Activated T-cell treated with anti-CD3 and anti-CD28 coated beads, Interleukin-2, amount 50 U/mL, for 72 hours (primary cell): ENCODE results near the gene AMER2. TPM values are rescaled to one million over a fixed set of nuclear protein-coding genes. Genes with fewer than 3 reads are reported as not detected.

Source experiments
- ATAC-seq, 2 donors: fragments of 150-1000 bp; cut with Tn5 transposase; replicated peaks in 1 of 2; 2 replicates each; pipeline ENCODE4 v1.10.0; 2021; ENCODE audit warnings: moderate library complexity in 2 of 2, mild to moderate bottlenecking in 1 of 2
- DNase-seq, 2 donors: peaks; one replicate each; pipeline ENCODE4 v3.0.0; 2021 to 2022; ENCODE audit warnings: mixed read lengths in 1 of 2
- H3K27ac Mint-ChIP-seq: one replicate; pipeline ENCODE4 v1.8.0; 2022; ENCODE audit warnings: mild to moderate bottlenecking, moderate library complexity, mixed read lengths
- H3K27me3 Mint-ChIP-seq: one replicate; pipeline ENCODE4 v1.8.0; 2022; ENCODE audit warnings: low read depth, mixed read lengths
- H3K36me3 Mint-ChIP-seq, 2 donors: one replicate each; pipeline ENCODE4 v1.8.0; 2022; ENCODE audit warnings: mixed read lengths in 2 of 2, mild to moderate bottlenecking in 1 of 2; ENCODE audit not compliant: insufficient read depth in 2 of 2
- H3K4me1 Mint-ChIP-seq: one replicate; pipeline ENCODE4 v1.8.0; 2022; ENCODE audit warnings: low read depth, mixed read lengths
- H3K4me3 Mint-ChIP-seq, 2 donors: one replicate each; pipeline ENCODE4 v1.8.0; 2022; ENCODE audit warnings: mild to moderate bottlenecking in 2 of 2, mixed read lengths in 2 of 2, moderate library complexity in 2 of 2
- H3K9me3 Mint-ChIP-seq, 2 donors: one replicate each; pipeline ENCODE4 v1.8.0; 2022; ENCODE audit warnings: mixed read lengths in 2 of 2
- total RNA-seq, 2 donors: library from RNA; stranded (reverse); gene quantifications; one replicate each; pipeline ENCODE4 v1.2.3, GENCODE V29; 2022

AMER2 gene, protein sequence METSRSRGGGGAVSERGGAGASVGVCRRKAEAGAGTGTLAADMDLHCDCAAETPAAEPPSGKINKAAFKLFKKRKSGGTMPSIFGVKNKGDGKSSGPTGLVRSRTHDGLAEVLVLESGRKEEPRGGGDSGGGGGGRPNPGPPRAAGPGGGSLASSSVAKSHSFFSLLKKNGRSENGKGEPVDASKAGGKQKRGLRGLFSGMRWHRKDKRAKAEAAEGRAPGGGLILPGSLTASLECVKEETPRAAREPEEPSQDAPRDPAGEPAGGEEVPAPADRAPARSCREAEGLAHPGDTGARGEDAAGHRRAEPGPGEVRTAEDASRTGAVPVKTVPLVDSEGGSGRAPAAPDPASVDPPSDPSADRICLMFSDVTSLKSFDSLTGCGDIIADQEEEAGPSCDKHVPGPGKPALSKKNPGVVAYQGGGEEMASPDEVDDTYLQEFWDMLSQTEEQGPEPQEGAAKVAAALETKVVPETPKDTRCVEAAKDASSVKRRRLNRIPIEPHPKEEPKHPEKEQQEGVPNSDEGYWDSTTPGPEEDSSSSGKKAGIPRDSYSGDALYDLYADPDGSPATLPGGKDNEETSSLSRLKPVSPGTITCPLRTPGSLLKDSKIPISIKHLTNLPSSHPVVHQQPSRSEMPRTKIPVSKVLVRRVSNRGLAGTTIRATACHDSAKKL
- under 1 TPM in 1 of 2 donors, not detected in 1; 0.02 TPM for total RNA-seq

DNA sequence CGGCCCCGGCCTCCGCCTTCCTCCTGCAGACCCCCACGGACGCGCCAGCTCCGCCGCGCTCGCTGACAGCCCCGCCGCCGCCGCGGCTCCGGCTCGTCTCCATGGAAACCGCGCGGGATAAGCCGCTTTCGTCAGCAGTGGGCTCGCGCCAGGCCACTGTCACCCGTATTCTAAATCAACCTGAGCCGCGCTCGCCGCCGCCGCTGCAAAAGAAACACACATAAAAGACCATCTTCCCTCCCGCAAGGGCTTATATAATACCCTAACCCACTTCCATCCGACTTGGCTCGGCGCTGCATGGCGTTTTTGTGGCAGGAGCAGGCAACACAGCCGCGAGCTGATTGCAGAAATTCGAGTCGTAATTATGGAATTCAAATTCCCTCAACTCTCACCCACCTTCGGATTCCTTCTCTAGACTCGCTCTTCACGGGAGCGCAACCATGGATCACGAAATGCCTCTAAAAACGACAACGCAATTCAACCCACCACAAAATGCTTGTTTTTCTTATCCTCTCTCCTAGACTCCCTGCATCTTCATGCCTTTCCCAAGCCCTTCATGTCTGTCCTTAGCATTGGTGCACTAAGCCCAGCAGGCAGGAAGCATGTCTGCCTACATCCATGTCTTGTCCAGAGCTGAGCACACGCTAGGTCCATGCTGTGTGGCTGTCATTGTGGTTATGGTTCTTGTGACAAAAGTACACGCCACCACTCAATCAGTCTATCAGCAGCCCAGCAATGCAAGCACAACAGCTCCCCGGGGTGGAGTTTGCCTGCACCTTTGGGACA is at the start of gene AMER2:
AMER2 (minus strand) TSS at position 772 of the 786 bp plus-strand sequence; CDS start at position 103, 669 bp downstream.
- Mint-ChIP-seq H3K27me3 (peaks cover 73% of the 10 kb centered on the region), H3K4me1 (peaks cover 12% of the 10 kb centered on the region)
- ATAC-seq, result peak in 1 of 2 donors; percentile 30

DNA sequence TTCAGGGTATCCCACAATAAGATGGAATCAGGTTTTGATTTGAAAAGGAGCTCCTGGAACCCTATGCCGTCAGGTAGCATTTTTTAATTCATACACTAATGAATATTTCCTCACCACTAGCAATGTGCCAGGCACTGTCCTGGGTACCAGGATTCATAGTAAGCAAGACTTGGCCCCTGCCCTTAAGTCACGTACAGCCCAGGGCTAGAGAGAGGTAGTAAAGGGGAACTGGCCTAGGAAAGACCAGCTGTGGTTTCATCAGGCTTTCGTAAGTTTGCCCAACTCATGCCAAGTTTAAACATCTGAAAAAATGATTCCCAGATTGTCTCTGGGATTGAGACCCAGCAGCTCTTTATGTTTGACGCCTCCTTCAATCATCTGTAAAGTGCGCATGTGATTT is 45.9 kb upstream of the AMER2 start:
- peaks cover 12% of the 10 kb centered on the region for H3K27me3 Mint-ChIP-seq
- DNase-seq (no peak), ATAC-seq (no peak)
- no peak overlapping the region for H3K4me3 Mint-ChIP-seq
- no peaks in the 10 kb centered on the region for H3K9me3 Mint-ChIP-seq
- no peaks in the 10 kb centered on the region for H3K36me3 Mint-ChIP-seq
- H3K27ac Mint-ChIP-seq, result no peak overlapping the region
- H3K4me1 Mint-ChIP-seq, result no peaks in the 10 kb centered on the region

More for the DNA sequence above, at the start of gene AMER2:
- H3K36me3 Mint-ChIP-seq, result peaks cover 3 to 6% of the 10 kb centered on the region in 2 donors
- peak; percentile 16 to 17 for DNase-seq
- H3K4me3 Mint-ChIP-seq, result peak within 1 kb of the TSS; percentile 77 to 81
- peak within 1 kb of the TSS; percentile 20 for H3K27ac Mint-ChIP-seq
- no peaks in the 10 kb centered on the region for H3K9me3 Mint-ChIP-seq

DNA sequence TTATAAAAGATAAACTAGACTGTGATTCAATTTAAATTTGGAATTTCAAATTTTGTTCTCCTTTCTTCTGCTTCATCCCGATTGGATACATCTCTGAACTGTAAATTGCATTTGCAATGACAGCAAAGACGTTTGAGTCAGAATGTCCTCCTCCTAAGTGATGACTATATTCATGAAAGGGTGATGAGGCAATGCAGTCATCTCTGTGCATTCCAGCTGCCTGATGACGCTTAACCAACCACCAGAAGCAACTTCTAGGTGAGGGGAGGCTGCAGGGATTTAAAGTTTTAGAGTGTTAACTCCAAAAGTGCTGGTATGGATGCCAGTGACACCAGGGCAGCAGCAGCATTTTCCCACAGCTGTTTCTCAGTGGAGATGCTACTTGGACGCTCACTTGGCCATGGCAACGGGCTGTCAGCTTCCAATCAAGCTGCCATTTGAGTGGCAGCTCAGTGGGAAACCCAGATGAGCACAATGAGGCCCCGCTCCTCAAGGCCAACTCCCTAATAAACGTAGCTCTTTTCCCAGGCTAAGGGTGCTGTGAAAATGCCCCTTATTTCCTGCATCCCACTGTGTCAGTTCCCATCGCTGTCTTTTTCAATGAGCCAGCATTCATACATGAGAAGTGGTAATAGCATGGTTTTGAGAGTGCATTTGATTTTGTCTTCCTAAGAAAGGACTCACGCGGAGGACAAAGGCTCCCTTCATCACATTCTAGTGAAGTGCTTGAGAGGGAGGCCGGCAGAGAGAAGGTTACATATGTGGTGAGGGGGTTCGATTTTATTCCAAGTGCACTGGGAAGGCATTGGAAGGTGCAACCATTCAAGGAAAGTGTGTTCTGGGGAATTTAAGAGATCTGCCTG is 45.2 kb upstream of the AMER2 start:
- Mint-ChIP-seq H3K4me3 (no peak overlapping the region), H3K4me1 (no peaks in the 10 kb centered on the region), H3K36me3 (no peaks in the 10 kb centered on the region), H3K27me3 (peaks cover 12% of the 10 kb centered on the region), H3K27ac (no peak overlapping the region), H3K9me3 (no peaks in the 10 kb centered on the region)
- DNase-seq (peak in 1 of 2 donors; percentile 7), ATAC-seq (peak; percentile 29 to 77)

DNA sequence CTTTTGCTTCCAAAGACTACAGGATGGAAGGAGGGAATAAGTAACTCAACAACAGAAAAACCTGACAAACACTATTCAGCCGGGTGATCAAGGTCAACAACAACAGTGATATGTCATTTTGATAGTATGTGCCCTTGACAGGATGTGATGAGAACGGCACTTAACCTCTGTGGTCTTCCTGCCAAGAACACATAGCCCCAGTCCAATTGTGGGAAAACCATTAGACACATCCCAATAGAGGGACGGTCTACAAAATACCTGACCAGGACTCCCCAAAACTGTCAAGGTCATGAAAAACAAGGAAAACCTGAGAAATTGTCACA is 43.1 kb upstream of the AMER2 start:
- Mint-ChIP-seq H3K36me3 (no peaks in the 10 kb centered on the region), H3K4me1 (no peaks in the 10 kb centered on the region), H3K27ac (no peak overlapping the region), H3K27me3 (peaks cover 12% of the 10 kb centered on the region), H3K4me3 (no peak overlapping the region), H3K9me3 (no peaks in the 10 kb centered on the region)
- no peak for ATAC-seq
- DNase-seq, result no peak

DNA sequence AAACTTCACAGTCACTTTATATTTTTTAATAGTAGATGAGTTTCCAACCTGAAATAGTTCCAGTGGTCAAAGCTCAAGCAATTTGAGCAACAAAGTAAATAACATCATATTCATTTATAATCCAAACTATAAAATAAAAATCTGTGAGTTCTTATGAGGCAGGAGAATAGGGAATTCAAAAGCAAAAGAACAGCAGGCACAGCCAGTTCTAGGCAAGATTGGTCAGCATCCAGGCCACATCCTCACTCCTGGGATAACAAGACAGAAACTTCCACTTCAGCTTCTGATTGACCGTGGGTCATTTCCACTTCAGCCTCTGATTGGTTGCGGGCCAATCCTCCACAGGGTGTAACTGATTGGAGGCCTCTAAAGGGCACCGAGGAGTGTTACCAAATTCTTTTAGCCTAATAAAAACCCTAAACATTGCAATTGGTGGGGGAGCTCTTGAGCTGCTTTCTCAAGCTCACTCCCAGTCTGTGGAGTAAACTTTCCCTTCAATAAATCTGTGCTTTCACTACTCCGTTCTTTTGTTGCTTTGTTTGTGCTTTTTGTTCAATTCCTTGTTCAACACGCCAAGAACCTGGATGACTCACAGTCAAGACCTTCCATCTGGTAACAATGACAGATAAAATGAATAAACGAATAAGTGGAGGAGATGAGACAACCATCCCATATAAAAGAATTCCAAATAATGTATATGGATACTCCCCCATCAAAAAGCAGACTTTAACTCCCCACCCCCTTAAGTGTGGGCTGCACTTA is 42.6 kb upstream of the AMER2 start:
- no peaks in the 10 kb centered on the region for H3K9me3 Mint-ChIP-seq
- H3K27ac Mint-ChIP-seq, result no peak overlapping the region
- ATAC-seq, result no peak
- no peak for DNase-seq
- H3K36me3 Mint-ChIP-seq, result no peaks in the 10 kb centered on the region
- H3K27me3 Mint-ChIP-seq, result peaks cover 12% of the 10 kb centered on the region
- no peak overlapping the region for H3K4me3 Mint-ChIP-seq
- H3K4me1 Mint-ChIP-seq, result no peaks in the 10 kb centered on the region

DNA sequence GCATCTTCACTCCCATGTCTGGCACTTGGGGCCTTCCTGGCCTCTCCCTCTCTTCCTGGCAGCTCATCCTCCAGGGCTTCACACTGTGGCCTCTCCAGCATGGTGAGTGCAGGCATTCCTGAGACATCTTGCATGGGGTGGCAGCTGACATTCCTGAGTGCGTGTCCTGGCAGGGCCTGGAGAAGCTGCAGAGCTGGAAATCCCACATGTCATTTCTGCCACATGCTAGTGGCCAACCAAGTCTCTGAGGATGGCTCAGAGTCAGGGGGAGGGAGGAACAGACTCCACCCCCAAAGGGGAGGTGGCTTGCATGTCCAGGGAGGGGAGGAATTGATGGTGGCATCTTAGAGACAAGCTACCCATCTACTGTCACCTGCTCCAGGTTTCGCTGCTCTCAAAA is 41.6 kb upstream of the AMER2 start:
- no peak overlapping the region for H3K4me3 Mint-ChIP-seq
- H3K4me1 Mint-ChIP-seq, result no peaks in the 10 kb centered on the region
- no peak overlapping the region for H3K27ac Mint-ChIP-seq
- ATAC-seq (no peak), DNase-seq (no peak)
- no peaks in the 10 kb centered on the region for H3K9me3 Mint-ChIP-seq
- H3K36me3 Mint-ChIP-seq, result no peaks in the 10 kb centered on the region
- H3K27me3 Mint-ChIP-seq, result peaks cover 12% of the 10 kb centered on the region

DNA sequence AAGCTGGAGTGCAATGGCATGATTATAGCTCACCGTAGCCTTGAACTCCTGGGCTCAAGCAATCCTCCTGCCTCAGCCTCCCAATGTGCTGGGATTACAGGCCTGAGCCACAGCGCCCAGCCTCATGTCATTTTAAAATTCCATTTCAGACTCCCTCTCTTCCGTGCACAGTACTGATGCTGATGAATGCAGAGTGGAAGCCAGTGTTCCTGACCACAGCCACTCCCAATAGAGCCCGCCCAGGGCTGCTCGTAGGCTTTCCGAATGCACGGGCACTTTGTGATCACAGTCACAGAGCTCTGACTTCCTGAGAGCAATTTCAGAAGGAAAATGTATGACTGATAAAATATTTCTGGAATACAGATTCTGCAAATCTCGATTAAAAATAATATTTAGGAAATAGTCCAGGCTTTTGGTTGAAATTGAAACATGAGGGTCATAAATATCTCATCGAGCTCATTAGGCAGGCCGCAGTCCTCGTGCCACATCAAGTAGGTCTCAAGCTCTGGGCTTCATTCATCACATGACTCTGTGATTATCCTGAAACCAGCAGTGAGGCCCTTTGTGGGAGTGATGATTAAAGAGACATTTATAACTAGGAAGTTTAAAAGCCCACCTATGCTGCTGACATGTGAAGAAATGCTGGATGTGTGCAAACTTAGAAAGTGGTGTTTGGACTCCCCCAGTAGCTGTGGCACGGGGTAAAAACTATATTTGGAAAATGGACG is 38.9 kb upstream of the AMER2 start:
- Mint-ChIP-seq H3K27me3 (peaks cover 6% of the 10 kb centered on the region), H3K4me3 (no peak overlapping the region), H3K27ac (no peak overlapping the region), H3K36me3 (no peaks in the 10 kb centered on the region), H3K9me3 (no peaks in the 10 kb centered on the region), H3K4me1 (no peaks in the 10 kb centered on the region)
- no peak for DNase-seq
- ATAC-seq, result no peak

DNA sequence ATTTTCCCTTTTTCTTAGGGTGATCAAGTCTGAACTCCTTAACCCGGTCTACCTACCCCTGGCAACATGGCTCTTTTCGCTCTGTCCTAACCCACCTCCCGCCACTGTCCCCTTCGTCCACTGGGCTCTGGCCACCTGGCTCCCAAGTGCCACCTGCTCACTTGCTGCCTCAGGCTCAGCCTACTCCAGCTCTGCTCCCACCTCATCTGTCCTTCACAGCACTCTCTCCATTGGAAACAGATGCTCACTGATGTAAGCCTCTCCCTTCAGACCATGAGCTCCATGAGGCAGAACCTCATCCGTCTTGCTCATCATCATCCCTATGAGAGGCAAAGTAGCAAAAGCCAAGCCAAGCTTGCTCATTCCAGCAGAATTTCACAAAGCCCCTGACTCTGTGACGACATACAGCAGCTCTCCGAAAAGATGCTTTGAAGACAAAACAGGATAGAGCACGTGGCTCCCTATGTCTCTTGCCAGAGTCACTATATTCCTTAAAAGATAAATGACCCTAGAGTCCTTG is 35.3 kb upstream of the AMER2 start:
- no peaks in the 10 kb centered on the region for H3K36me3 Mint-ChIP-seq
- H3K9me3 Mint-ChIP-seq, result no peaks in the 10 kb centered on the region
- DNase-seq, result no peak
- ATAC-seq, result no peak
- no peak overlapping the region for H3K27ac Mint-ChIP-seq
- H3K4me3 Mint-ChIP-seq, result no peak overlapping the region
- H3K4me1 Mint-ChIP-seq, result no peaks in the 10 kb centered on the region
- H3K27me3 Mint-ChIP-seq, result peaks cover 16% of the 10 kb centered on the region

DNA sequence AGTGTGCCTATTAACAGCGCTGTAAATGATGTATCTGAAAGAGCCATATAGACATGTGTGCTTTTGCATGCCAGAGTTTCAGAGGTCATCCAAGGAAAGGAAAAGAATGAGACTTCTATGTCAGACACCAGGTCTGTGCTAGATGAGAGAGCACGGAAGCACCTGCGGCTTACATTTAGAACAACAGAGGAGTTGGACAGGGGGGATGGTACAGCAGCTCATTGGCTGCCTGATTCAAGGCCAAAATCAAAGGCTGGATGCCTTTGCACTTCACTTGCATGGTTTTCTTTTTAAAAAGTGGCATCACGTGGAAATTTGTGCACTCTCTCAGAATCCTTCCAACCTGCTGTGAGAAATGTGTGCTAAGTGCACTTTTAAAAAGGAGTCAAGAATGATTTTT is 32.8 kb upstream of the AMER2 start:
- no peaks in the 10 kb centered on the region for H3K4me1 Mint-ChIP-seq
- no peak for DNase-seq
- H3K9me3 Mint-ChIP-seq, result no peaks in the 10 kb centered on the region
- H3K27ac Mint-ChIP-seq, result no peak overlapping the region
- H3K27me3 Mint-ChIP-seq, result peaks cover 16% of the 10 kb centered on the region
- H3K36me3 Mint-ChIP-seq, result no peaks in the 10 kb centered on the region
- ATAC-seq, result no peak
- H3K4me3 Mint-ChIP-seq, result no peak overlapping the region

DNA sequence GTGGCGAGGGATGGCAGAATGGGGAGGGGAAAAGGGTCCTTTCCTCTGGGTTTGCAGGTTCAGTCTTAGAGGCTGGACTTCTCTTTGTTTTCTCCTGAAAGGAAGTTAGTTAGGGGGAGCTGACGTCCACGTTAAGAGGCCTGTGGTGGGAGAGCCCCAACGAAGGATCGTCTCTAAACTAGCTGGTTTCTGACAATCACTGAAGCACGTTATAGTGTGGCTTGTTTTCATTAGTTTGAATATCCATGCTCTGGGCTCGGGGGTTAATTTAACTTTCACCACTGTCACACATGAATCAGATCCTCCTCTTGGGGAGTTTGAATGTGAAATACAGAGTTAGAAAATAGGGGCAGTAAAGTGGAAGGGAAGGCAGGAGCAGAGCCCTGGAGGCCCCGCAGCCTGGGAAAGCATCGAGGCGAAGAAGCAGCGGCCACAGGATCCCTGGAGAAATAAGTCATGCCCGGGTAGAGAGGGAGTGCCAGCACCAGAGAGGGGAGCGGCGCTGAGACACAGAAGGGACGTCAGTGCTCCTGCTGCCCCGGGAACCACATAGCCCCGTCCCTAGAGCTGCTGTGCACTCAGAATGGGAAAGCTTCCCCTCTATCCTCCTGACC is 31.1 kb upstream of the AMER2 start:
- no peaks in the 10 kb centered on the region for H3K4me1 Mint-ChIP-seq
- peaks cover 16% of the 10 kb centered on the region for H3K27me3 Mint-ChIP-seq
- no peaks in the 10 kb centered on the region for H3K9me3 Mint-ChIP-seq
- no peaks in the 10 kb centered on the region for H3K36me3 Mint-ChIP-seq
- H3K4me3 Mint-ChIP-seq, result no peak overlapping the region
- no peak for ATAC-seq
- no peak for DNase-seq
- no peak overlapping the region for H3K27ac Mint-ChIP-seq

DNA sequence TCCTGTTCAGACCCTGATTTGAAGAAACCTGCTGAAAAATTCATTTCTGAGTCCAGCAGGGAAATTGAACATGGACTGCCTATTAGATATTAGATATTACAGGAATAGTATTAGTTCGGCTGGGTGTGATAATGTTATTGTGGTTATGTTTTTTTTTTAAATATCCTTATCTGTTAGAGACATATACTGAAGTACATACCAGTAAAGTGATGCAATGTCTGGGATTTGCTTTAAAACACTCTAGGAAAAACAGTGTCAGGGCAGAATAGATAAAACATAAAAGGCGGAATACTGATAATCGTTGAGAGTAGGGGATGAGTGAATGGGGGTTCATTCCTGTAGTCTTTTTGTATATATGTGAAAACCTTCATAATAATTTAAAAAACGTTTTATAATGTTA is 28.7 kb upstream of the AMER2 start:
- Mint-ChIP-seq H3K9me3 (no peaks in the 10 kb centered on the region), H3K4me1 (no peaks in the 10 kb centered on the region), H3K27me3 (peaks cover 25% of the 10 kb centered on the region), H3K27ac (no peak overlapping the region), H3K36me3 (no peaks in the 10 kb centered on the region), H3K4me3 (no peak overlapping the region)
- no peak for ATAC-seq
- DNase-seq, result no peak
